Smooth muscle cell (in vitro differentiated cells): ENCODE data around the gene RBM33. TPM values are rescaled to one million over a fixed set of nuclear protein-coding genes. Genes with fewer than 3 reads are reported as not detected.
A peak's percentile ranks its signal among the peaks of the same experiment; 100 is the strongest.

Source experiments
- DNase-seq: peaks from one replicate; lab custom pipeline; 2025; ENCODE audit not compliant: unreplicated experiment; lab: John Stamatoyannopoulos, UW
- H2AFZ ChIP-seq: fragments of 200-600 bp; sonication (generic); 2 replicates; pipeline ENCODE4 v1.6.0; 2016; ENCODE audit warnings: antibody characterized with exemption, low read depth, mild to moderate bottlenecking
- H3F3A ChIP-seq: fragments of 200-600 bp; sonication (generic); 2 replicates; pipeline ENCODE4 v1.6.0; 2017; ENCODE audit warnings: antibody characterized with exemption, low read depth
- H3K27ac ChIP-seq: fragments of 200-600 bp; sonication (generic); 2 replicates; pipeline ENCODE4 v1.5.1; 2016; ENCODE audit warnings: low read depth, mild to moderate bottlenecking
- H3K27me3 ChIP-seq: fragments of 200-600 bp; sonication (generic); 2 replicates; pipeline ENCODE4 v1.6.1; 2016; ENCODE audit warnings: low read depth, mild to moderate bottlenecking
- H3K36me3 ChIP-seq: fragments of 200-600 bp; sonication (generic); 2 replicates; pipeline ENCODE4 v1.5.1; 2016; ENCODE audit warnings: low read depth
- H3K4me1 ChIP-seq: fragments of 200-600 bp; sonication (generic); 2 replicates; pipeline ENCODE4 v1.5.1; 2016; ENCODE audit warnings: low read depth
- H3K4me2 ChIP-seq: fragments of 200-600 bp; sonication (generic); 2 replicates; pipeline ENCODE4 v1.6.0; 2016; ENCODE audit warnings: mild to moderate bottlenecking
- H3K4me3 ChIP-seq: fragments of 200-600 bp; sonication (generic); 2 replicates; pipeline ENCODE4 v1.5.1; 2016; ENCODE audit warnings: mild to moderate bottlenecking
- H3K79me2 ChIP-seq: fragments of 200-600 bp; sonication (generic); 2 replicates; pipeline ENCODE4 v1.6.0; 2016; ENCODE audit warnings: low read depth, mild to moderate bottlenecking
- H3K9ac ChIP-seq: fragments of 200-600 bp; sonication (generic); 2 replicates; pipeline ENCODE4 v1.6.0; 2016; ENCODE audit warnings: low read depth
- H3K9me3 ChIP-seq: fragments of 200-600 bp; sonication (generic); replicated peaks from 2 replicates; pipeline ENCODE4 v1.5.1; 2016; ENCODE audit warnings: low read depth
- H4K20me1 ChIP-seq: fragments of 200-600 bp; sonication (generic); 2 replicates; pipeline ENCODE4 v1.6.0; 2016; ENCODE audit warnings: low read depth
- WGBS: methylation state at CpG from one replicate; pipeline ENCODE4 v1.1.7; 2016; ENCODE audit warnings: low lambda C conversion rate; 5-methylcytosine and 5-hydroxymethylcytosine counted together
- polyA plus RNA-seq: library from polyadenylated mRNA; unstranded; fragments of >200 nt; fragmentation: Nextera tagmentation; extraction: Ambion mirVana; gene quantifications from 2 replicates; pipeline ENCODE4 v1.2.1, GENCODE V29; 2016
- total RNA-seq: library from RNA; depleted of rRNA; stranded (reverse); fragments of >200 nt; gene quantifications from 2 replicates; pipeline ENCODE4 v1.2.3, GENCODE V29; 2014
- TF ChIP-seq, protein P1 (sequence below): fragments of 200-600 bp; sonication (generic); IDR thresholded peaks from 2 replicates; pipeline ENCODE4 v1.5.1; 2017; ENCODE audit warnings: borderline replicate concordance, mild to moderate bottlenecking, antibody characterized with exemption; ENCODE audit not compliant: insufficient read depth, poor library complexity, severe bottlenecking

The RBM33 gene
- total and polyA plus RNA-seq, 2 experiments from 2014 or later, result 22.5 to 25.3 TPM

DNA sequence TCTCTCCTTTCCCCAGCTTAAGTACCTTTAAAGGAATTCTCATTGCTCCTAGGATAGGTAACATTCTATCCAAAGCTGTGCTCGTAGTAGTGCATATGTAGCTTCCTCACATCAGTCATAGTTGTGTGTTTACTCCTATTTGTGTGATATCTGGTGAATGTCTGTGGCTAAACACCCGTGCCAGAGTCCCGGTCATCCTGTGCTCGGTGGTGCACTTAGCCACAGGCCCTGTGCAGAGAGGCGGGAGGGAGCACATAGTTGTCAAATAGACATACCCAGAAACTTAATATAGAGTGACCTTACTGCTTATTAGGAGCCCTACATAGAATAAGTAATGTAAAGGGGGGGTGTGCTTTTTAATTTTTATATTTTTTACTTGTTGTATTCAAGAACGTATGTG, 76.6 kb downstream of the RBM33 start:
- TF ChIP-seq, protein P1, sequence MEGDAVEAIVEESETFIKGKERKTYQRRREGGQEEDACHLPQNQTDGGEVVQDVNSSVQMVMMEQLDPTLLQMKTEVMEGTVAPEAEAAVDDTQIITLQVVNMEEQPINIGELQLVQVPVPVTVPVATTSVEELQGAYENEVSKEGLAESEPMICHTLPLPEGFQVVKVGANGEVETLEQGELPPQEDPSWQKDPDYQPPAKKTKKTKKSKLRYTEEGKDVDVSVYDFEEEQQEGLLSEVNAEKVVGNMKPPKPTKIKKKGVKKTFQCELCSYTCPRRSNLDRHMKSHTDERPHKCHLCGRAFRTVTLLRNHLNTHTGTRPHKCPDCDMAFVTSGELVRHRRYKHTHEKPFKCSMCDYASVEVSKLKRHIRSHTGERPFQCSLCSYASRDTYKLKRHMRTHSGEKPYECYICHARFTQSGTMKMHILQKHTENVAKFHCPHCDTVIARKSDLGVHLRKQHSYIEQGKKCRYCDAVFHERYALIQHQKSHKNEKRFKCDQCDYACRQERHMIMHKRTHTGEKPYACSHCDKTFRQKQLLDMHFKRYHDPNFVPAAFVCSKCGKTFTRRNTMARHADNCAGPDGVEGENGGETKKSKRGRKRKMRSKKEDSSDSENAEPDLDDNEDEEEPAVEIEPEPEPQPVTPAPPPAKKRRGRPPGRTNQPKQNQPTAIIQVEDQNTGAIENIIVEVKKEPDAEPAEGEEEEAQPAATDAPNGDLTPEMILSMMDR, result no peak
- WGBS, result 88% methylated on average over 6 of the region's 6 CpGs
- no peaks in the 10 kb centered on the region for H3K9me3 ChIP-seq
- H3K9ac ChIP-seq, result no peak overlapping the region
- no peaks in the 10 kb centered on the region for H3K4me1 ChIP-seq
- H4K20me1 ChIP-seq, result peaks cover 95% of the 10 kb centered on the region
- no peaks in the 10 kb centered on the region for H3K27me3 ChIP-seq
- H3F3A ChIP-seq, result no peaks in the 10 kb centered on the region
- no peak overlapping the region for H3K4me2 ChIP-seq
- no peak overlapping the region for H3K4me3 ChIP-seq
- no peak overlapping the region for H2AFZ ChIP-seq
- DNase-seq, result no peak
- peaks cover 74% of the 10 kb centered on the region for H3K79me2 ChIP-seq
- peaks cover 5% of the 10 kb centered on the region for H3K36me3 ChIP-seq
- H3K27ac ChIP-seq, result no peak overlapping the region

DNA sequence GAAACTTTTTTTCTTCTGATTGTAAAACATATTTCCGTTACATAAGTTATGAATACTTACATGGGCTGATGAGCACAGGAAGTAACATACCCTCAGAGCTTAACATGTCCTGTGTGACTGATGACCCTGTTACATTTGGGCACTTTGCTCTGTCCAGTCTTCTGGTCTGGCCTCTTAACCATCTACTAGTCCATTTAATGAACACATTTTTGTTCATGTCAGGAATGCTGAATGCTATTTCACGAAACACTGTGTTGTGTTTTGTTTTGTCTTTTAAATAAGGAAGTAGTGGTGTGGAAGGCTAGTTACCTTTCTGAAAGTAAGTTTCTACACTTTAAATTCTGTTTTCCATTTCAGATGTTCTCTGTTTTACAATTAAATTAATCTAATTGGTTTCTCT, 77.7 kb downstream of the RBM33 start:
- H2AFZ ChIP-seq, result no peak overlapping the region
- no peaks in the 10 kb centered on the region for H3F3A ChIP-seq
- peaks cover 78% of the 10 kb centered on the region for H3K79me2 ChIP-seq
- no peak overlapping the region for H3K4me3 ChIP-seq
- no peaks in the 10 kb centered on the region for H3K27me3 ChIP-seq
- 85% methylated on average over 2 of the region's 2 CpGs for WGBS
- H3K4me1 ChIP-seq, result no peaks in the 10 kb centered on the region
- H3K36me3 ChIP-seq, result no peaks in the 10 kb centered on the region
- H3K9me3 ChIP-seq, result no peaks in the 10 kb centered on the region
- peaks cover 96% of the 10 kb centered on the region for H4K20me1 ChIP-seq
- TF ChIP-seq, protein P1, result no peak
- DNase-seq, result no peak
- H3K4me2 ChIP-seq, result no peak overlapping the region
- H3K27ac ChIP-seq, result peak overlapping the region; percentile 17
- no peak overlapping the region for H3K9ac ChIP-seq

DNA sequence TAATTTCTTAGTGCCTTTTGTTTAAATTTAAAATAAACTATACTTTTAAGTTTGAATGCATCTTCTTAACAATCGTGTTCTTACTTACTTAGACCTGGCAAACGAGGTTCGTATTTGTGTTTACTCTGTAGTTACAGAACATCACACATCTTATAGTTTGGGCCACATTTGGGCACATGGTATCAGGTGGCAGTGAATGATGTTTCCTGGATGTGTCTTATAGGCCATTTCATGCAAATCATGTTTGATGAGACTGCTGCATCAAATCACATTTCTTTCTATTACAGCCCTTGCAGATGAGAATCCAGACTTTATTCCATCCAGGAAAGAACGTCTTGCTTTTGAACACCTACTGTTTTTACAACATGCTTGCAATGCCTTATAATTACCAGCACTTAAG, 78.5 kb downstream of the RBM33 start:
- Histone ChIP-seq H3K9ac (no peak overlapping the region), H3K4me1 (no peaks in the 10 kb centered on the region), H3K4me3 (no peak overlapping the region), H3F3A (no peaks in the 10 kb centered on the region), H3K4me2 (no peak overlapping the region), H3K79me2 (peaks cover 73% of the 10 kb centered on the region), H2AFZ (no peak overlapping the region), H3K9me3 (no peaks in the 10 kb centered on the region), H3K27ac (no peak overlapping the region), H3K27me3 (no peaks in the 10 kb centered on the region), H3K36me3 (no peaks in the 10 kb centered on the region), H4K20me1 (peaks cover 96% of the 10 kb centered on the region)
- TF ChIP-seq, protein P1, result no peak
- DNase-seq, result no peak
- 90% methylated on average over 4 of the region's 4 CpGs for WGBS

DNA sequence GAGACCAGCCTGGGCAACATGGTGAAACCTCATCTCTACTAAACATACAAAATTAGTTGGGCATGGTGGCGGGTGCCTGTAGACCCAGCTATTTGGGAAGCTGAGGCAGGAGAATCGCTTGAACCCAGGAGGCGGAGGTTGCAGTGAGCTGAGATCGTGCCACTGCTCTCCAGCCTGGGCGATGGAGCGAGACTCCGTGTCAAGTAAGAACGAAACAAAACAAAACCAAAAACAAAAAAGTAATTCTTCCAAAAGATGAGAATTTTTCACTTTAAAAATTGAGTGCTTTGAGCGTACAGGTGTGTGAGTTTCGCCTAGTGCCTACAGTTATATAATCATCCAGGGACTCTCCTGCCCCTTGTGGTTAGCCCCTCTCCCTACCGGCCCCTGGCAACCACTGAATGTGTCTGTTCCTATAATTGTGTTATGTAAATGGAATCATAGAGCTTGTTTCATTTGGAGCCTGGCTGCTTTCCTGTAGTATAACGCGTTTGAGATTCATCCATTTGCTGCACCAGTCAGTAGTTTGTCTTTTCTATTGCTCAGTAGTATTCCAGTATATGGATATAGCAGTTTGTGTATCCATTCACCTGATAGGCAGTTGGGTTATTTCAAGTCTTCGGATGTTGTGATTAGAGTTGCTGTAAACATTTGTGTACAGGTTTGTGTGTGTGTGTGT, 80.0 kb downstream of the RBM33 start:
- no peaks in the 10 kb centered on the region for H3K4me1 ChIP-seq
- peaks cover 98% of the 10 kb centered on the region for H4K20me1 ChIP-seq
- no peak overlapping the region for H3K4me2 ChIP-seq
- no peaks in the 10 kb centered on the region for H3F3A ChIP-seq
- H3K4me3 ChIP-seq, result no peak overlapping the region
- peaks cover 59% of the 10 kb centered on the region for H3K79me2 ChIP-seq
- 93% methylated on average over 14 of the region's 14 CpGs for WGBS
- no peak overlapping the region for H3K27ac ChIP-seq
- no peaks in the 10 kb centered on the region for H3K27me3 ChIP-seq
- no peaks in the 10 kb centered on the region for H3K36me3 ChIP-seq
- no peaks in the 10 kb centered on the region for H3K9me3 ChIP-seq
- H3K9ac ChIP-seq, result no peak overlapping the region
- no peak for DNase-seq
- TF ChIP-seq, protein P1, result no peak
- H2AFZ ChIP-seq, result no peak overlapping the region
